B cell (primary cell): Measurements from ENCODE around the gene HS6ST3.

Experiments
- EZH2 ChIP-seq: IDR thresholded peaks from 2 replicates; pipeline ENCODE4 v1.6.1; 2012; ENCODE audit warnings: borderline replicate concordance, low read depth, mild to moderate bottlenecking, moderate library complexity, low read length; ENCODE audit not compliant: insufficient read depth, poor library complexity, severe bottlenecking
- TF ChIP-seq, protein P1 (sequence below): fragments of 200-600 bp; IDR thresholded peaks from one replicate; pipeline ENCODE4 v1.8.0; 2022; ENCODE audit warnings: antibody characterized with exemption, mild to moderate bottlenecking

DNA sequence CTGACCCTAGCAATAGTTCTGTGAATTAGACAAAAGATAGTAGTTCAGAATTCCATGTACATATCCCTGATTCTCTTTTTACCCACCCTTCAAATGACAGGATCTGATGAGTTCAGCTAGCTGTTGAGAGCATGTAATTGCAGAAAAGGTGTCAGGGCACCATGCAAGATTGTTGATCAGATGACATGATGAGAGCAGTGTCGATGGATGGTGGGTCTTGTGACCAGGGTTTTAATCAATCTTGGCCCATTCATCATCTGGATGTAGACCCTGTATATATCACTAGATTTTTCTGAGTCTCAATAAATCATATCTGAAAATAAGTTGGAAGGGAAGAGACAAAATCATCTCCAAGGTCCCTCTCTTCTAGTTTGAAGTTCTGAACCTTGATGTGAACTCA lies 525.3 kb downstream of the HS6ST3 start:
- TF ChIP-seq, protein P1, sequence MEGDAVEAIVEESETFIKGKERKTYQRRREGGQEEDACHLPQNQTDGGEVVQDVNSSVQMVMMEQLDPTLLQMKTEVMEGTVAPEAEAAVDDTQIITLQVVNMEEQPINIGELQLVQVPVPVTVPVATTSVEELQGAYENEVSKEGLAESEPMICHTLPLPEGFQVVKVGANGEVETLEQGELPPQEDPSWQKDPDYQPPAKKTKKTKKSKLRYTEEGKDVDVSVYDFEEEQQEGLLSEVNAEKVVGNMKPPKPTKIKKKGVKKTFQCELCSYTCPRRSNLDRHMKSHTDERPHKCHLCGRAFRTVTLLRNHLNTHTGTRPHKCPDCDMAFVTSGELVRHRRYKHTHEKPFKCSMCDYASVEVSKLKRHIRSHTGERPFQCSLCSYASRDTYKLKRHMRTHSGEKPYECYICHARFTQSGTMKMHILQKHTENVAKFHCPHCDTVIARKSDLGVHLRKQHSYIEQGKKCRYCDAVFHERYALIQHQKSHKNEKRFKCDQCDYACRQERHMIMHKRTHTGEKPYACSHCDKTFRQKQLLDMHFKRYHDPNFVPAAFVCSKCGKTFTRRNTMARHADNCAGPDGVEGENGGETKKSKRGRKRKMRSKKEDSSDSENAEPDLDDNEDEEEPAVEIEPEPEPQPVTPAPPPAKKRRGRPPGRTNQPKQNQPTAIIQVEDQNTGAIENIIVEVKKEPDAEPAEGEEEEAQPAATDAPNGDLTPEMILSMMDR, result no peak
- no peak for TF ChIP-seq EZH2
